PC-9 (cell line): ENCODE data around the gene WNK2.

Experiments used
- CTCF ChIP-seq: fragments of 200-600 bp; sonication (generic); conservative IDR thresholded peaks from 2 replicates; pipeline ENCODE4 v1.6.1; 2017; ENCODE audit warnings: mixed run types, antibody characterized with exemption, mild to moderate bottlenecking, moderate library complexity
- EZH2 ChIP-seq: fragments of 200-600 bp; sonication (generic); IDR thresholded peaks from 2 replicates; pipeline ENCODE4 v1.8.0; 2017; ENCODE audit warnings: antibody characterized with exemption, low read depth

- TF ChIP-seq CTCF (no peak), EZH2 (no peak)
These were observed 1.4 kb upstream of the WNK2 start for GRCh38 chr9:93182572-93182971.
